CD4-positive, alpha-beta memory T cell (primary cell): ENCODE measurements around the gene DLX2. TPM values are rescaled to one million over a fixed set of nuclear protein-coding genes. Genes with fewer than 3 reads are reported as not detected.
"Not testable (repeated sequence)": the region's sequence is repeated elsewhere in the genome, so short reads cannot be mapped to it uniquely, and the experiment has no call there.

ENCODE experiments used
- CTCF ChIA-PET: fragments of 350-600 bp; sonication (Branson Sonifier 250); formaldehyde crosslinking; loops from one replicate; lab custom pipeline; 2021; ENCODE audit warnings: inconsistent platforms; ENCODE audit not compliant: partially characterized antibody; lab: Charles Lee
- POLR2A ChIA-PET: fragments of 350-600 bp; sonication (Branson Sonifier 250); formaldehyde crosslinking; loops from one replicate; lab custom pipeline; 2021; ENCODE audit not compliant: partially characterized antibody; lab: Charles Lee
- DNase-seq, 5 donors: peaks; one replicate each; pipeline versions ENCODE4 v3.0.0 to v3.0.0-alpha.2; 2020 to 2022; ENCODE audit warnings: mixed read lengths in 1 of 5
- H3K27ac ChIP-seq: one replicate; pipeline ENCODE4 v1.7.0; 2013; ENCODE audit warnings: low read depth, low read length
- H3K27me3 ChIP-seq: 2 replicates; pipeline ENCODE4 v1.7.0; 2013; ENCODE audit warnings: mild to moderate bottlenecking, low read length, moderate library complexity; ENCODE audit not compliant: insufficient read depth
- H3K36me3 ChIP-seq: 2 replicates; pipeline ENCODE4 v1.7.0; 2013; ENCODE audit warnings: mild to moderate bottlenecking, low read length, moderate library complexity; ENCODE audit not compliant: insufficient read depth
- H3K4me1 ChIP-seq: 2 replicates; pipeline ENCODE4 v1.7.0; 2013; ENCODE audit warnings: mild to moderate bottlenecking, low read length, moderate library complexity; ENCODE audit not compliant: insufficient read depth
- H3K4me3 ChIP-seq, 2 donors: one replicate each; pipeline ENCODE4 v1.7.0; 2013; ENCODE audit warnings: low read length in 2 of 2, mild to moderate bottlenecking in 1 of 2
- H3K9me3 ChIP-seq, 2 donors: one replicate each; pipeline ENCODE4 v1.7.0; 2013; ENCODE audit warnings: low read length in 2 of 2, control low read depth in 1 of 2; ENCODE audit not compliant: control insufficient read depth in 1 of 2
- H3K27ac Mint-ChIP-seq, 7 donors: one replicate each; pipeline ENCODE4 v1.8.0; 2020 to 2021; ENCODE audit warnings: mixed read lengths in 7 of 7, mild to moderate bottlenecking in 6 of 7, inconsistent platforms in 3 of 7, moderate library complexity in 3 of 7
- H3K27me3 Mint-ChIP-seq, 2 donors: one replicate each; pipeline ENCODE4 v1.8.0; 2020 to 2021; ENCODE audit warnings: mixed read lengths in 2 of 2
- H3K36me3 Mint-ChIP-seq, 2 donors: one replicate each; pipeline ENCODE4 v1.8.0; 2020 to 2021; ENCODE audit warnings: mixed read lengths in 2 of 2, inconsistent platforms in 1 of 2, mild to moderate bottlenecking in 1 of 2
- H3K4me1 Mint-ChIP-seq, 4 donors: one replicate each; pipeline ENCODE4 v1.8.0; 2020 to 2021; ENCODE audit warnings: mixed read lengths in 4 of 4, mild to moderate bottlenecking in 1 of 4
- H3K4me3 Mint-ChIP-seq, 8 donors: one replicate each; pipeline ENCODE4 v1.8.0; 2020 to 2021; ENCODE audit warnings: mixed read lengths in 8 of 8, mild to moderate bottlenecking in 7 of 8, moderate library complexity in 6 of 8, inconsistent platforms in 3 of 8
- H3K9me3 Mint-ChIP-seq, 8 donors: one replicate each; pipeline ENCODE4 v1.8.0; 2020 to 2021; ENCODE audit warnings: mixed read lengths in 8 of 8, mild to moderate bottlenecking in 5 of 8, inconsistent platforms in 3 of 8, moderate library complexity in 1 of 8
- intact Hi-C: fragments of 100-400 bp; cut with micrococcal nuclease; formaldehyde crosslinking; loops from one replicate; pipeline ENCODE4 v1.15.1; 2023
- polyA plus RNA-seq, 2 donors: library from polyadenylated mRNA; unstranded; fragments of 300-500 nt; fragmentation: Illumina TruSeq; gene quantifications; one replicate each; pipeline ENCODE4 v1.2.3, GENCODE V29; 2021
- total RNA-seq, 2 experiments: library from RNA; stranded (reverse); gene quantifications; one replicate each; pipeline ENCODE4 v1.2.3, GENCODE V29; 2021

DLX2 gene
- total and polyA plus RNA-seq, 4 experiments from 2014 or later = not detected

- no peak overlapping the region for H3K27ac ChIP-seq
- H3K9me3 Mint-ChIP-seq = peaks cover 0 to 1% (median 0%) of the 10 kb centered on the region in 8 donors
- POLR2A ChIA-PET = no interaction called here
- H3K4me3 Mint-ChIP-seq = no peak overlapping the region
- no peaks in the 10 kb centered on the region for H3K4me1 Mint-ChIP-seq
- no peak overlapping the region for H3K27ac Mint-ChIP-seq
- peaks cover 0 to 1% of the 10 kb centered on the region in 2 donors for H3K27me3 Mint-ChIP-seq
- no peak overlapping the region for H3K4me3 ChIP-seq
- CTCF ChIA-PET = no interaction called here
- no peaks in the 10 kb centered on the region for H3K36me3 ChIP-seq
- H3K36me3 Mint-ChIP-seq = peaks cover 5 to 35% of the 10 kb centered on the region in 2 donors
- H3K4me1 ChIP-seq = no peaks in the 10 kb centered on the region
- H3K9me3 ChIP-seq = no peaks in the 10 kb centered on the region
- H3K27me3 ChIP-seq = no peaks in the 10 kb centered on the region
- no peak for DNase-seq
- intact Hi-C loops = no loop called here
Measured at GRCh38 chr2:172066394-172066886, 36.3 kb downstream of the DLX2 start.

GRCh38 chr2:172065111-172065510 is 37.6 kb downstream of the DLX2 start:
- peaks cover 0 to 1% of the 10 kb centered on the region in 2 donors for H3K27me3 Mint-ChIP-seq
- peaks cover 5 to 35% of the 10 kb centered on the region in 2 donors for H3K36me3 Mint-ChIP-seq
- no peak for DNase-seq
- H3K27ac ChIP-seq = no peak overlapping the region
- H3K27ac Mint-ChIP-seq = no peak overlapping the region
- no peak overlapping the region for H3K4me3 Mint-ChIP-seq
- H3K9me3 ChIP-seq = no peaks in the 10 kb centered on the region
- H3K4me1 ChIP-seq = no peaks in the 10 kb centered on the region
- H3K4me1 Mint-ChIP-seq = no peaks in the 10 kb centered on the region
- ChIA-PET POLR2A (no interaction called here), CTCF (no interaction called here)
- no peaks in the 10 kb centered on the region for H3K36me3 ChIP-seq
- intact Hi-C loops = no loop called here
- peaks cover 0 to 1% (median 0%) of the 10 kb centered on the region in 8 donors for H3K9me3 Mint-ChIP-seq
- no peaks in the 10 kb centered on the region for H3K27me3 ChIP-seq
- no peak overlapping the region for H3K4me3 ChIP-seq

DNA sequence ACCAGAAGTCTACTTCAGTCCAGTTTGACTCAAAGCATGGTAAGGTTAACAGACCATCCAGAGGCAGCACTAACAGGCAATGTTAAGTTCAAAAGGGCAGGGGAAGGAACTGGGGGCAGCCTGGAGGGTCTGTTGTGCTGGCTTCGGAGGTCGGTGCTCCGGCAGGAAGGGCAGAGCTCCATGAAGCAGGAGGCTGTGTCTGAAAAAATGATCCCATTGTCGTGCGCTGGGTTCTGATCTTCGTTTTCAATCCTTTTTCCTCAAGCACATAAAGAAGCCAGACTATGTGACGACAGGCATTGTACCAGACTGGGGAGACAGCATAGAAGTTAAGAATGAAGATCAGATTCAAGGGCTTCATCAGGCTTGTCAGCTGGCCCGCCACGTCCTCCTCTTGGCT is 39.3 kb downstream of the DLX2 start:
- Mint-ChIP-seq H3K4me1 (no peaks in the 10 kb centered on the region), H3K36me3 (peaks cover 5 to 31% of the 10 kb centered on the region in 2 donors), H3K9me3 (no peaks in the 10 kb centered on the region), H3K27me3 (no peaks in the 10 kb centered on the region), H3K4me3 (no peak overlapping the region), H3K27ac (no peak overlapping the region)
- CTCF ChIA-PET = no interaction called here
- H3K4me3 ChIP-seq = no peak overlapping the region
- no peaks in the 10 kb centered on the region for H3K27me3 ChIP-seq
- intact Hi-C loops = no loop called here
- H3K27ac ChIP-seq = no peak overlapping the region
- no peaks in the 10 kb centered on the region for H3K9me3 ChIP-seq
- POLR2A ChIA-PET = no interaction called here
- no peaks in the 10 kb centered on the region for H3K4me1 ChIP-seq
- no peaks in the 10 kb centered on the region for H3K36me3 ChIP-seq
- DNase-seq = no peak

GRCh38 chr2:172062402-172063004 is 40.2 kb downstream of the DLX2 start:
- Histone ChIP-seq H3K4me1 (no peaks in the 10 kb centered on the region), H3K27me3 (no peaks in the 10 kb centered on the region), H3K4me3 (no peak overlapping the region), H3K9me3 (no peaks in the 10 kb centered on the region), H3K36me3 (no peaks in the 10 kb centered on the region), H3K27ac (no peak overlapping the region)
- CTCF ChIA-PET = interaction anchor here (0.8 kb wide), 1 partner anchor 64 kb away, joined by 3 read pairs; no protein-coding TSS in a partner anchor
- no peaks in the 10 kb centered on the region for H3K9me3 Mint-ChIP-seq
- POLR2A ChIA-PET = no interaction called here
- no peaks in the 10 kb centered on the region for H3K27me3 Mint-ChIP-seq
- peaks cover 5 to 31% of the 10 kb centered on the region in 2 donors for H3K36me3 Mint-ChIP-seq
- H3K4me1 Mint-ChIP-seq = no peaks in the 10 kb centered on the region
- intact Hi-C loops = no loop called here
- no peak overlapping the region for H3K27ac Mint-ChIP-seq
- no peak overlapping the region for H3K4me3 Mint-ChIP-seq
- no peak for DNase-seq

DNA sequence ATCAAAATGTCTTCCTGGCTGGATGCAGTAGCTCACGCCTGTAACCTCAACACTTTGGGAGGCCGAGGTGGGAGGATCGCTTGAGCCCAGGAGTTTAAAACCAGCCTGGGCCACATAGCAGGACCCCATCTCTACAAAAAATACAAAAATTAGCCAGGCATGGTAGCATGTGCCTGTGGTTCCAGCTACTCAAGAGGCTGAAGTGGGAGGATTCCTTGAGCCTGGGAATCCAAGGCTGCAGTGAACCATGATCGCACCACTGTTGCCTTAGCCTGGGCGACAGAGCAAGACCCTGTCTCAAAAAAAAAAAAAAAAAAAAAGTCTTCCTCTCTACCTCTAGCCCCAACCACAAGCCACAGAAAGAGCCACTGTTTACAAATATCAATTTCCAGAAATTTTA is 42.6 kb downstream of the DLX2 start:
- H3K4me1 Mint-ChIP-seq, H3K36me3 ChIP-seq, H3K27ac Mint-ChIP-seq, intact Hi-C loops, H3K27me3 Mint-ChIP-seq, POLR2A ChIA-PET, CTCF ChIA-PET, H3K27ac ChIP-seq, H3K4me1 ChIP-seq, DNase-seq, H3K4me3 Mint-ChIP-seq, H3K9me3 Mint-ChIP-seq, H3K27me3 ChIP-seq, H3K4me3 ChIP-seq, H3K9me3 ChIP-seq: not testable (repeated sequence)
- peaks cover 5 to 23% of the 10 kb centered on the region in 2 donors for H3K36me3 Mint-ChIP-seq

GRCh38 chr2:172058660-172059059 is 44.0 kb downstream of the DLX2 start:
- intact Hi-C loops = no loop called here
- CTCF ChIA-PET = no interaction called here

DNA sequence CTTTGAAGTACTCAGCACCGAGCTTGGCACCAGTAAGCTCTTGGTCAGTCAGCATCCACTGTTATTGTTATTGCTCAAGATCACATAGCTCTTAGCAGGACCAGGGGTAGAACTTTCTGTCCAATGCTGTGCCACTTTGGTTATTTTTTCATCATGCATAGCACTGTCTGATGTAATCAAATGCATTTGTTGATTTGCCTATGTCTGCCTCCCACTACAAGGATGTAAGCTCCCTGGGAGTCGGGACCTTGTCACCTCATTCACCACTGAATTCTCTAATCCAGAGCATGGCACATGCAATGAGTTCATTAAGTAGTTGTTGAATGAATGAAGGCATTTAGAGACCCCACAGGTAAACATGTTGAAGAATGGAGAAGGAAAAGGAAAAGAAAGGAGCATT is 46.4 kb downstream of the DLX2 start:
- Mint-ChIP-seq H3K4me3 (no peak overlapping the region), H3K9me3 (no peaks in the 10 kb centered on the region), H3K27me3 (no peaks in the 10 kb centered on the region), H3K27ac (no peak overlapping the region), H3K36me3 (no peaks in the 10 kb centered on the region), H3K4me1 (no peaks in the 10 kb centered on the region)
- Histone ChIP-seq H3K27ac (no peak overlapping the region), H3K27me3 (no peaks in the 10 kb centered on the region), H3K36me3 (no peaks in the 10 kb centered on the region), H3K4me3 (no peak overlapping the region), H3K9me3 (no peaks in the 10 kb centered on the region), H3K4me1 (no peaks in the 10 kb centered on the region)
- ChIA-PET CTCF (no interaction called here), POLR2A (no interaction called here)
- intact Hi-C loops = no loop called here
- no peak for DNase-seq

More at GRCh38 chr2:172058660-172059059, 44.0 kb downstream of the DLX2 start:
- no peaks in the 10 kb centered on the region for H3K4me1 Mint-ChIP-seq
- no peak for DNase-seq
- H3K9me3 Mint-ChIP-seq = no peaks in the 10 kb centered on the region
- no peaks in the 10 kb centered on the region for H3K27me3 ChIP-seq
- no peak overlapping the region for H3K4me3 Mint-ChIP-seq
- H3K4me1 ChIP-seq = no peaks in the 10 kb centered on the region
- no peaks in the 10 kb centered on the region for H3K9me3 ChIP-seq
- no peak overlapping the region for H3K27ac ChIP-seq
- no peaks in the 10 kb centered on the region for H3K27me3 Mint-ChIP-seq
- no peak overlapping the region for H3K27ac Mint-ChIP-seq
- POLR2A ChIA-PET = no interaction called here
- H3K36me3 Mint-ChIP-seq = peaks cover 5 to 18% of the 10 kb centered on the region in 2 donors
- H3K36me3 ChIP-seq = no peaks in the 10 kb centered on the region
- H3K4me3 ChIP-seq = no peak overlapping the region
